Measurements from ENCODE around the gene C12orf42. TPM values are rescaled to one million over a fixed set of nuclear protein-coding genes. Genes with fewer than 3 reads are reported as not detected.
A peak's percentile ranks its signal among the peaks of the same experiment; 100 is the strongest.

C12orf42 gene
- total RNA-seq, 1 experiment from 2014 or later: not detected

- H3K4me2 ChIP-seq (ENCODE audit: low read length): no peak overlapping the region
- no peaks in the 10 kb centered on the region for H3K9me2 ChIP-seq (replicated peaks; ENCODE audit: low read length)
- H3K27me3 ChIP-seq (ENCODE audit: low read length): peaks cover 11% of the 10 kb centered on the region
- H3K9ac ChIP-seq (ENCODE audit: low read length): no peak overlapping the region
- no peak overlapping the region for H3K4me3 ChIP-seq (ENCODE audit: low read length)
- H2AFZ ChIP-seq (ENCODE audit: low read length): no peak overlapping the region
- ChIA-PET POLR2A (ENCODE audit: unreplicated experiment) (no interaction called here), CTCF (no interaction called here)
- intact Hi-C loops (cut with micrococcal nuclease): no loop called here
- H3K9me3 ChIP-seq (ENCODE audit: low read length): no peaks in the 10 kb centered on the region
- no peaks in the 10 kb centered on the region for H3F3A ChIP-seq (ENCODE audit: low read length, unreplicated experiment)
- no peak overlapping the region for H3K27ac ChIP-seq (ENCODE audit: low read length)
- ATAC-seq: no peak
- no peaks in the 10 kb centered on the region for H4K20me1 ChIP-seq (ENCODE audit: low read length)
- TF ChIP-seq CTCF (conservative IDR thresholded peaks at IDR 0.05; ENCODE audit: low read depth, low read length): no peak
- no peak for TF ChIP-seq EZH2 (IDR thresholded peaks at IDR 0.05; ENCODE audit: low read length, unreplicated experiment)
- TF ChIP-seq EZH2phosphoT487 (IDR thresholded peaks at IDR 0.05; ENCODE audit: borderline replicate concordance, low read length): no peak
- no peaks in the 10 kb centered on the region for H3K36me3 ChIP-seq (ENCODE audit: low read depth, low read length)
- H3K4me1 ChIP-seq (ENCODE audit: insufficient read depth, low read length): peaks cover 15% of the 10 kb centered on the region
- BruUV-seq (replicated peaks): no TSS peak
- no peak for DNase-seq
- no peaks in the 10 kb centered on the region for H3K79me2 ChIP-seq (ENCODE audit: low read length)
Observed at GRCh38 chr12:103498990-103499389, 3.2 kb upstream of the C12orf42 start.

GRCh38 chr12:103494734-103495468 is 867 bp downstream of the C12orf42 start:
- H3K4me3 ChIP-seq (ENCODE audit: low read length): no peak overlapping the region; the same call in 1 of the 2 replicates
- DNase-seq: no peak
- H3F3A ChIP-seq (ENCODE audit: low read length, unreplicated experiment): no peaks in the 10 kb centered on the region
- peaks cover 13% of the 10 kb centered on the region for H3K4me1 ChIP-seq (ENCODE audit: insufficient read depth, low read length)
- no peaks in the 10 kb centered on the region for H3K9me3 ChIP-seq (ENCODE audit: low read length)
- no peaks in the 10 kb centered on the region for H4K20me1 ChIP-seq (ENCODE audit: low read length)
- no peak overlapping the region for H3K27ac ChIP-seq (ENCODE audit: low read length)
- CTCF ChIA-PET: no interaction called here
- POLR2A ChIA-PET (ENCODE audit: unreplicated experiment): no interaction called here
- no TSS peak for BruUV-seq (replicated peaks)
- H2AFZ ChIP-seq (ENCODE audit: low read length): no peak overlapping the region
- H3K9me2 ChIP-seq (replicated peaks; ENCODE audit: low read length): no peaks in the 10 kb centered on the region
- peaks cover 29% of the 10 kb centered on the region for H3K27me3 ChIP-seq (ENCODE audit: low read length)
- H3K4me2 ChIP-seq (ENCODE audit: low read length): peak overlapping the region; percentile 84; the same call in 1 of the 2 replicates
- intact Hi-C loops (cut with micrococcal nuclease): no loop called here
- no peak for TF ChIP-seq EZH2 (IDR thresholded peaks at IDR 0.05; ENCODE audit: low read length, unreplicated experiment)
- TF ChIP-seq CTCF (conservative IDR thresholded peaks at IDR 0.05; ENCODE audit: low read depth, low read length): no peak
- H3K36me3 ChIP-seq (ENCODE audit: low read depth, low read length): no peaks in the 10 kb centered on the region
- H3K9ac ChIP-seq (ENCODE audit: low read length): no peak overlapping the region
- ATAC-seq: no peak
- H3K79me2 ChIP-seq (ENCODE audit: low read length): no peaks in the 10 kb centered on the region

GRCh38 chr12:103494051-103494733 is 1.6 kb downstream of the C12orf42 start:
- Histone ChIP-seq H3K4me3 (ENCODE audit: low read length) (no peak overlapping the region), H3K9me3 (ENCODE audit: low read length) (no peaks in the 10 kb centered on the region), H3K9me2 (replicated peaks; ENCODE audit: low read length) (no peaks in the 10 kb centered on the region), H3K9ac (ENCODE audit: low read length) (no peak overlapping the region), H3K27me3 (ENCODE audit: low read length) (peaks cover 29% of the 10 kb centered on the region), H2AFZ (ENCODE audit: low read length) (no peak overlapping the region), H3K4me2 (ENCODE audit: low read length) (no peak overlapping the region), H3K27ac (ENCODE audit: low read length) (no peak overlapping the region), H3K79me2 (ENCODE audit: low read length) (no peaks in the 10 kb centered on the region), H3K4me1 (ENCODE audit: insufficient read depth, low read length) (peaks cover 6% of the 10 kb centered on the region), H3F3A (ENCODE audit: low read length, unreplicated experiment) (no peaks in the 10 kb centered on the region), H3K36me3 (ENCODE audit: low read depth, low read length) (no peaks in the 10 kb centered on the region), H4K20me1 (ENCODE audit: low read length) (no peaks in the 10 kb centered on the region)
- POLR2A ChIA-PET (ENCODE audit: unreplicated experiment): no interaction called here
- TF ChIP-seq EZH2phosphoT487 (IDR thresholded peaks at IDR 0.05; ENCODE audit: borderline replicate concordance, low read length) (no peak), EZH2 (IDR thresholded peaks at IDR 0.05; ENCODE audit: low read length, unreplicated experiment) (no peak), CTCF (conservative IDR thresholded peaks at IDR 0.05; ENCODE audit: low read depth, low read length) (no peak)
- DNase-seq (no peak), ATAC-seq (no peak)
- CTCF ChIA-PET: interaction anchor here (0.7 kb wide), 1 partner anchor 141 kb away, joined by 3 read pairs; no protein-coding TSS in a partner anchor
- no TSS peak for BruUV-seq (replicated peaks)
- intact Hi-C loops (cut with micrococcal nuclease): no loop called here
